Activated CD8-positive, alpha-beta memory T cell treated with anti-CD3 and anti-CD28 coated beads, Interleukin-2, amount 50 U/mL, for 48 hours (primary cell): Measurements from ENCODE around the gene HAPLN2.

Experiments
- DNase-seq: peaks from one replicate; pipeline ENCODE4 v3.0.0-alpha.2; 2020

The HAPLN2 gene

GRCh38 chr1:156664767-156665411 is 45.7 kb downstream of the HAPLN2 start:
- DNase-seq = no peak

- DNase-seq = no peak
These were observed 46.3 kb downstream of the HAPLN2 start for GRCh38 chr1:156665539-156665938.

- no peak for DNase-seq
These were observed 47.8 kb downstream of the HAPLN2 start for GRCh38 chr1:156666862-156667609.

- no peak for DNase-seq
These were observed 48.4 kb downstream of the HAPLN2 start for GRCh38 chr1:156667610-156667967.

GRCh38 chr1:156667968-156668709 is 48.9 kb downstream of the HAPLN2 start:
- DNase-seq = no peak

- no peak for DNase-seq
These were observed 49.8 kb downstream of the HAPLN2 start for GRCh38 chr1:156668801-156669637.

GRCh38 chr1:156669794-156670193 is 50.6 kb downstream of the HAPLN2 start:
- DNase-seq = no peak

- DNase-seq = no peak
These were observed 51.1 kb downstream of the HAPLN2 start for GRCh38 chr1:156670359-156670758.

GRCh38 chr1:156670791-156671190 is 51.6 kb downstream of the HAPLN2 start:
- no peak for DNase-seq

- DNase-seq = no peak
These were observed 52.6 kb downstream of the HAPLN2 start for GRCh38 chr1:156671804-156672203.

- DNase-seq = no peak
These were observed 54.3 kb downstream of the HAPLN2 start for GRCh38 chr1:156673387-156674121.
